ENCODE data around the gene TARBP1.
"Not testable (repeated sequence)": the region's sequence is repeated elsewhere in the genome, so short reads cannot be mapped to it uniquely, and the experiment has no call there.

TARBP1 gene

GRCh38 chr1:234521836-234522235 is 42.9 kb upstream of the TARBP1 start:
- peak overlapping the region; percentile 9 for H3K27ac ChIP-seq
- TF ChIP-seq CTCF (conservative IDR thresholded peaks at IDR 0.05): no peak
- no peak for TF ChIP-seq ZFX (IDR thresholded peaks at IDR 0.05)

GRCh38 chr1:234520908-234521817 is 42.2 kb upstream of the TARBP1 start:
- no peak for TF ChIP-seq CTCF (conservative IDR thresholded peaks at IDR 0.05)
- TF ChIP-seq ZFX (IDR thresholded peaks at IDR 0.05): no peak
- peak overlapping the region; percentile 9 for H3K27ac ChIP-seq

GRCh38 chr1:234519506-234519905 is 40.5 kb upstream of the TARBP1 start:
- H3K27ac ChIP-seq: no peak overlapping the region
- TF ChIP-seq ZFX (IDR thresholded peaks at IDR 0.05) (no peak), CTCF (conservative IDR thresholded peaks at IDR 0.05) (no peak)

GRCh38 chr1:234518876-234519275 is 39.9 kb upstream of the TARBP1 start:
- TF ChIP-seq ZFX (IDR thresholded peaks at IDR 0.05) (no peak), CTCF (conservative IDR thresholded peaks at IDR 0.05) (no peak)
- no peak overlapping the region for H3K27ac ChIP-seq

GRCh38 chr1:234518086-234518485 is 39.1 kb upstream of the TARBP1 start:
- H3K27ac ChIP-seq: not testable (repeated sequence)

- no peak overlapping the region for H3K27ac ChIP-seq
- TF ChIP-seq ZFX (IDR thresholded peaks at IDR 0.05) (no peak), CTCF (conservative IDR thresholded peaks at IDR 0.05) (no peak)
Measured at GRCh38 chr1:234517110-234517802, 38.3 kb upstream of the TARBP1 start.

- H3K27ac ChIP-seq: no peak overlapping the region
Measured at GRCh38 chr1:234515821-234516241, 36.9 kb upstream of the TARBP1 start.

More at GRCh38 chr1:234515821-234516241, 36.9 kb upstream of the TARBP1 start:
- TF ChIP-seq CTCF (conservative IDR thresholded peaks at IDR 0.05): no peak
